ENCODE results near the gene KCND3.

- TF ChIP-seq CTCF (IDR thresholded peaks at IDR 0.05) (no peak), POLR2A (IDR thresholded peaks at IDR 0.05) (no peak)
Observed at GRCh38 chr1:111990026-111990877, 784 bp upstream of the KCND3 start.

All from lower leg skin (tissue), 3 donors.